ENCODE results near the gene RHOT2. TPM values are rescaled to one million over a fixed set of nuclear protein-coding genes. Genes with fewer than 3 reads are reported as not detected.

Gene RHOT2
- total RNA-seq, 4 donors from 2014 or later: 36.1 to 86.7 (median 58.7) TPM

GRCh38 chr16:658679-659571 is 9.0 kb upstream of the RHOT2 start:
- intact Hi-C loops (cut with DNase I; ENCODE audit: low total_unique reads): no loop called here
- DNase-seq (ENCODE audit: low spot score in 2 of 2): no peak
- WGBS, 2 donors: 92 to 93% methylated on average over 23 to 32 of the region's 35 CpGs
- H3K4me3 ChIP-seq (ENCODE audit: low read depth, poor library complexity, severe bottlenecking): no peak overlapping the region
- TF ChIP-seq CTCF (IDR thresholded peaks at IDR 0.05) (no peak), POLR2A (IDR thresholded peaks at IDR 0.05) (no peak)

GRCh38 chr16:659618-660017 is 8.3 kb upstream of the RHOT2 start:
- 83 to 86% methylated on average over 8 to 16 of the region's 20 CpGs for WGBS, 2 donors
- intact Hi-C loops (cut with DNase I; ENCODE audit: low total_unique reads): loop anchor here (10.0 kb wide), 1 partner anchor 115 kb away; no protein-coding TSS in a partner anchor
- H3K4me3 ChIP-seq (ENCODE audit: low read depth, poor library complexity, severe bottlenecking): no peak overlapping the region
- DNase-seq (ENCODE audit: low spot score in 2 of 2): no peak
- no peak for TF ChIP-seq CTCF (IDR thresholded peaks at IDR 0.05)
- no peak for TF ChIP-seq POLR2A (IDR thresholded peaks at IDR 0.05)

- TF ChIP-seq POLR2A (IDR thresholded peaks at IDR 0.05) (no peak), CTCF (IDR thresholded peaks at IDR 0.05) (no peak)
- intact Hi-C loops (cut with DNase I; ENCODE audit: low total_unique reads): loop anchor here (10.0 kb wide), 1 partner anchor 115 kb away; no protein-coding TSS in a partner anchor
Observed at GRCh38 chr16:660132-660458, 7.8 kb upstream of the RHOT2 start.

GRCh38 chr16:660459-661183 is 7.3 kb upstream of the RHOT2 start:
- DNase-seq (ENCODE audit: low spot score in 2 of 2): peak; percentile 68 to 96
- intact Hi-C loops (cut with DNase I; ENCODE audit: low total_unique reads): loop anchor here (10.0 kb wide), 1 partner anchor 116 kb away; no protein-coding TSS in a partner anchor
- TF ChIP-seq CTCF (IDR thresholded peaks at IDR 0.05) (no peak), POLR2A (IDR thresholded peaks at IDR 0.05) (no peak)
- no peak overlapping the region for H3K4me3 ChIP-seq (ENCODE audit: low read depth, poor library complexity, severe bottlenecking)
- WGBS, 2 donors: 31 to 65% methylated on average over 17 to 23 of the region's 43 CpGs

More at GRCh38 chr16:660132-660458, 7.8 kb upstream of the RHOT2 start:
- WGBS, 2 donors: 61 to 66% methylated on average over 3 to 6 of the region's 6 CpGs
- H3K4me3 ChIP-seq (ENCODE audit: low read depth, poor library complexity, severe bottlenecking): no peak overlapping the region
- no peak for DNase-seq (ENCODE audit: low spot score in 2 of 2)

GRCh38 chr16:661184-661821 is 6.6 kb upstream of the RHOT2 start:
- TF ChIP-seq POLR2A (IDR thresholded peaks at IDR 0.05) (no peak), CTCF (IDR thresholded peaks at IDR 0.05) (no peak)
- 53 to 79% methylated on average over 29 to 32 of the region's 35 CpGs for WGBS, 2 donors
- no peak overlapping the region for H3K4me3 ChIP-seq (ENCODE audit: low read depth, poor library complexity, severe bottlenecking)
- DNase-seq (ENCODE audit: low spot score in 2 of 2): no peak
- intact Hi-C loops (cut with DNase I; ENCODE audit: low total_unique reads): loop anchor here (10.0 kb wide), 1 partner anchor 117 kb away; no protein-coding TSS in a partner anchor

Measured in lower leg skin (tissue), 4 donors.